HG03095 (cell line): Measurements from ENCODE around the gene BAHCC1.

ENCODE experiments used
- ATAC-seq: cut with Tn5 transposase; IDR thresholded peaks from one replicate; pipeline ENCODE4 v1.9.1; 2021; ENCODE audit warnings: moderate library complexity; ENCODE audit not compliant: unreplicated experiment

The BAHCC1 gene

GRCh38 chr17:81397314-81398175 is 2.3 kb downstream of the BAHCC1 start:
- no peak for ATAC-seq

GRCh38 chr17:81398176-81398831 is 3.0 kb downstream of the BAHCC1 start:
- ATAC-seq, result no peak

DNA sequence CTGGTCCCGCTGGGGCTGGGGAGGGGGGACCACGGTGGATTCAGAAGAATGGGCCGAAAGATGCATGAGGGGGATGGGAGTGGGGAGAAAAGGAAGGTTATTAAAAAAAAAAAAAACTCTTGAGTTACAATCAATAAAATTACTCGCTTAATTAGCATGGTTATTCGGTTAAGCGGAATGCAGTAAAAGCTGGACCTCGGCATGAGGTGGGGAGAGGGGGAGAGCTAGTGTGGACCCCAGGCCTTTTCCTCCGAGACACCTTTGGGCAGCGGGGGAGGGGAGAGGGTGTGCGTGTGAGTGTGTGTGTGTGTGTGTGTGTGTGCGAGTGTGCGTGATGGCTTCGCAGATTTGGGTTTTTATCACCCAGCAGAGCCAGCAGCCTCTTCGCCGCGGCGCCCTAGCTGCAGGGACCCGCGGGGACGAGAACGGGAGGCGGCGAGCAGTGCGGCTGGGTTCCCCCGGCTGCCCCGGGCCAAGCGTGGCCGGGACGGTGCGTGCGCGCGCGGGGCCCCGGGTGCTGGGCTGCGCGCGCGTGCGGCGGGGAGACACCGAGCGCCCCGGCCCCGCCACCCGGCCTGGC is 3.7 kb downstream of the BAHCC1 start:
- ATAC-seq, result no peak

DNA sequence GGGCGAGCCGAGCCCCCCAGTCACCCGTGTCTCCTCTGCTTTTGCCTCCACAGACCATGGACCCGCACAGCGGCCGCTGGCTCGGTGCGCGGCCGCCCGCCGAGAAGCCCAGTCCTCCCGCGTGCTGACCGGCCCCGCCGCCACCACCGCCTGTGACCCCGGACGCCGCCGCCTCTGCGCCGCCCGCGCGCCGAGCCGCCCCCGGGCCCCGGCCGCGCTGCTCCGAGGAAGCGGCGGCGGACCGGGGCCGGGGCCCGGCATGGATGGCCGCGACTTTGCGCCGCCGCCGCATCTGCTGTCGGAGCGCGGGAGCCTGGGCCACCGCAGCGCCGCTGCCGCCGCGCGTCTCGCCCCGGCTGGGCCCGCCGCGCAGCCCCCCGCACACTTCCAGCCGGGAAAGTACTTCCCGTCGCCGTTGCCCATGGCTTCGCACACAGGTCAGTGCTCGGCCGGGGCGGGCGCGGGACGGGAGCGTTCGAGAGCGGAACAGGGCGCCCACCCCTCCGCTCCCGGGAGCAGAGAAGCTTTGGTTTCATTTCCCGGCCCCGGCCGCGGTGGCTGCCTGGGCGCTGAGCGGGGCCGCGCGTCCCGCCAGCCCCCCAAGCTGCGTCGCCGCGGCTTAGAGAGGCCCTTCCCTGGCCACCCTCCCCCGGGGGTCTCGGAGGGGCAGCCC is 4.4 kb downstream of the BAHCC1 start:
- no peak for ATAC-seq

DNA sequence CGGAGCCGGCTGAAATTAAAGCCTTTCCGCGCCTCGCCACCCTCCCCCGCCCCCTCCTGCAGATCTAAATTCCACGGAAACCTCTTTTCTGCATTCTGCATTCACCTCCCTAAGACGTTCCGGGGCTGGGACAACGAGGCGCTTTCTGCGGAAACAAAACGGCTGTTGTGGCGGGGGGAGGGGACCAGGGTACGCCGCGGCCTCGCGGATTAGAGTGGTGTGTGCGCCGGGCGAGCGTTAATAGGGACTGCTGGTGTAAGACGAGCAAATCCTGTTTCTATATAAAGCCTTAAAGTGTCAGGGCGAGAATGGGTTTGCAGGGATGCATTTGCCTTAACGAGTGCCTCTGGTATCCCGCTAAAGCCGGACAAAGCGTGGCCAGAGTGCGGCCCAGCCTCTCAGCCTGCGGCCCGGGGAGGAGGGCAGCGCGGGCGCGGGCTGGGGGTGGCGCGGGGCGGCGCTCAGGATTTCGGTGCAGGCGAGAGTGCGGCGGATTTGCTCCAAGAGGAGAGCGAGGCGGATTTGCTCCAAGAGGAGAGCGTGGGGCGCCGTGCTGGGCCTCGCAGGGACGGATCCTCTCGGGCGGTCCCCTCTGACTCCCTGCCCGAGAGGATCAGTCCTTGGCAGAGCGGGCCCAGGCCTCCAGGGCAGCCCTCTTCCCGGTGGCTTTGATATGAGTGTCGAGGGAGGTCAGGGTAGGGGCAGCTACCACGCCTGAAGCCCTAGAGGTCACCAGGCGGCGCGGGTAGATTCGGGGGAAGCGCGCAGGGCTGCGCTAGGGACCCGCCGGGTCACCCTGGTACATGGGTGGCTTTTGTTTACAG is 5.1 kb downstream of the BAHCC1 start:
- ATAC-seq, result no peak

GRCh38 chr17:81400996-81401722 is 5.9 kb downstream of the BAHCC1 start:
- ATAC-seq, result no peak

DNA sequence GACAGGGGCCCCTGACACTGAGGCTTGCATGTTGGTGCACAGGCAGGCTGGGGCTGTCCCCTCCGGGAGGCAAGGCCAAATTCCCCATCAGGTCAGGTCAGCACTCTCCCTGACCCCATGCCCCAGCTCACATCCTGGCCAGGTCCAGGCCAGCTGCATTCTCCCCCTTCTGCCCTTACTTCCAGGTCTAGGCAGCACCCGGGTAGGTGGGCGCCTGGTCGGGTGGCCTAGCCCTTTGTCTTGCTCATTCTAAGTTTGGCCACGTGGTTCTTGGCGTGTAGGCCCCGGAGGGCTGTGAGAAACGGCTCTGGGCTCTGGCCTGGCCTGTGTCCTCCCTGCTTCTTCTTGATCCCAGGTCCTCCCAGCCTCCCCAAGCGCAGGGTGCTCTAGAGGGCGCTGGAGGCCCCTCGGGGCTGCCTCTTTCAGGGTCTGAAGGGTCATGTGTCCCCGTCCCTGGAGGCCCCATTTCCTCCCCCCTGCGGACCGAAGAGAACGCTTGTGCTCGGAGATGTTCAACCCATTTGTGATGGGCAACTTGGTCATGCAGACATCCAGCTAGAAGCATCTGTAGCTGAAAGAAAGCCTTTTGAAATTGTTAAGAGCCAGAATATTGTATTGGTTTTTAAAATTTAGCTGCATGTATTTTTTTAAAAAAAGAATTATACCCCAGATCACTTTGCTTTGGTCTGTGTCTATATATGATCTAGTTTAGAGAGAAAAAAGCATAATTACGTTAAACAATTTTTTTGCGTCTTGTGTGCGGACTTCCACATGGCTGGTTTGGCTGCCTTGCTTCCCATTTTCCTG is 6.7 kb downstream of the BAHCC1 start:
- ATAC-seq, result no peak

DNA sequence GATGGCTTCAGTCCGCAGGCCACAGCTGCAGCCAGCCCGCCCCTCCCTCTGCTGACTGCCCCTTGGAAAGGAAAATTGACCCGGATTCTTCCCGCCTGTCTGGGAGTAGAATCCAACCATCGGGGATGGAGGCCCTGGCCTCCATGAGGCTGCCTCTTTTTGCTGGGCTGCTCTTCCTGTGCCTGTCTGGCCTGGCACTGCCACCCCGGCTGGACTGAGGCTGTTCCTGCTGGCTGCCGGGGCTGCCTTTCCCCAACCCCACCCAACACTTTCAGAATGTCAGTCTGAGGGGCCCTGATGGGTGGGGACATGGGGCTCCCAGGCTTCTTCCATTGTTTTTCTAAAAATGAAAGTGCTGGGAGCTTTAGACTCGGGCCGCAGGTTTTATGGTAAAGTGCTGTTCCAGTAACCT is 7.3 kb downstream of the BAHCC1 start:
- ATAC-seq, result no peak

GRCh38 chr17:81402981-81403467 is 7.8 kb downstream of the BAHCC1 start:
- ATAC-seq, result no peak

GRCh38 chr17:81403671-81404534 is 8.6 kb downstream of the BAHCC1 start:
- no peak for ATAC-seq

DNA sequence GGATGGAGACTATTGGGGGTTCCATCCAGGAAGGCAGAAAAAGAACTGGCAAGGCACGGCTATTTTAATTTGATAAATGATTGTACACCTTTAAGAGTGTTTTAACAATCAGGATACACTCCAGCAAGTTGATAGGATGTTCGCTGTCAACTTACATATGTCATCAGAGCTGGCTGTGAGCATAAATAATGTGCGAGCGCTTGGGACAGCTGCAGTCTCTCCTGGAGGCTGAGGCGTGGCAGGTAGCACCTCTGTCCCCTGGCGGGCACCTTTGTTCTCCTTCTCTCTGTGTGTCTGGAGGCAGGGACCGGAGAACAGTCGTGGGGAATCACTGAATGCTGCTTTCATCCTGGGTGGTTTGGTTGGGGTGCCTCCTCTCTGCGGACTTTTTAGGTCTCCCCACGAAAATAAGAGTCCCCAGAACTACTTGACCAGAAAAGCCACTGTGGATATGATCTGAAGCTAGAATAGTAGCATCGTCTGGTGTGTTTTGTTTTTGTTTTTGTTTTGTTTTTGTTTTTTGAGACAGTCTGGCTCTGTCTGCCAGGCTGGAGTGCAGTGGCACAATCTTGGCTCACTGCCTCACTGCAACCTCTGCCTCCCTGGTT is 9.4 kb downstream of the BAHCC1 start:
- ATAC-seq, result no peak

GRCh38 chr17:81405411-81405872 is 10.2 kb downstream of the BAHCC1 start:
- ATAC-seq, result no peak

GRCh38 chr17:81406117-81406953 is 11.1 kb downstream of the BAHCC1 start:
- no peak for ATAC-seq

DNA sequence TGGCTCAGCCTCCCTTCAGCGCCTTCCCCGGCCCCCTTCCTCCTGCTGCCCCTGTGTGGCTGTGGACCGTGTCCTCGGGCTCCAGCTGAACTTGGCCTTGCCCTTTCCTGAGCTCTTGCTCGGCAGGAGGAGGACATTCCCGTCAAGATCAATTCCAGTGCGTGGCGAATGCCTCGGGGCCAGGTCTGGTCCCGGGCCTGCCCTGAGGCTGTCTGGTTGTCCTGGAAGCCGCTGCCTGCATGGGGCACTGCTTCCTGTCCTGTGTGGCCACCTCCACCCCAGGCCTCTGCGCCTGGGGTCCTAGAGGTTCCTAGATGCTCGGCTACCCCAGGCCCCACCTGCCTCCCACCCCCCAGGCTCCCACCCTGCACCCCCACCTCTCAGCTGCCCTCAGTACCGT is 12.8 kb downstream of the BAHCC1 start:
- ATAC-seq, result no peak

- ATAC-seq, result no peak
Observed at GRCh38 chr17:81409190-81409935, 14.1 kb downstream of the BAHCC1 start.

- no peak for ATAC-seq
Observed at GRCh38 chr17:81410852-81411251, 15.6 kb downstream of the BAHCC1 start.
